ENCODE results near the gene GLYATL1. TPM values are rescaled to one million over a fixed set of nuclear protein-coding genes. Genes with fewer than 3 reads are reported as not detected.

Gene GLYATL1, protein sequence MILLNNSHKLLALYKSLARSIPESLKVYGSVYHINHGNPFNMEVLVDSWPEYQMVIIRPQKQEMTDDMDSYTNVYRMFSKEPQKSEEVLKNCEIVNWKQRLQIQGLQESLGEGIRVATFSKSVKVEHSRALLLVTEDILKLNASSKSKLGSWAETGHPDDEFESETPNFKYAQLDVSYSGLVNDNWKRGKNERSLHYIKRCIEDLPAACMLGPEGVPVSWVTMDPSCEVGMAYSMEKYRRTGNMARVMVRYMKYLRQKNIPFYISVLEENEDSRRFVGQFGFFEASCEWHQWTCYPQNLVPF
- not detected in 2 replicates for total RNA-seq

- Mint-ChIP-seq H3K36me3 (ENCODE audit: low read depth) (no peaks in the 10 kb centered on the region), H3K4me3 (ENCODE audit: low read depth) (no peak within 1 kb of the TSS), H3K27ac (no peak within 1 kb of the TSS), H3K4me1 (ENCODE audit: low read depth) (no peaks in the 10 kb centered on the region), H3K27me3 (ENCODE audit: low read depth) (no peaks in the 10 kb centered on the region), H3K9me3 (no peaks in the 10 kb centered on the region)
- no peak for DNase-seq (ENCODE audit: low spot score)
- intact Hi-C loops (cut with micrococcal nuclease), result no loop called here
Measured at GRCh38 chr11:58939277-58939676, at the start of gene GLYATL1. GLYATL1 (plus strand) TSS chr11:58939488; CDS start chr11:58947088, 7,600 bp downstream.

GRCh38 chr11:58893899-58894298, 45.4 kb upstream of the GLYATL1 start:
- no peak for DNase-seq (ENCODE audit: low spot score)
- intact Hi-C loops (cut with micrococcal nuclease), result no loop called here
- Mint-ChIP-seq H3K27me3 (ENCODE audit: low read depth) (no peaks in the 10 kb centered on the region), H3K36me3 (ENCODE audit: low read depth) (no peaks in the 10 kb centered on the region), H3K9me3 (no peaks in the 10 kb centered on the region), H3K4me3 (ENCODE audit: low read depth) (no peak overlapping the region), H3K4me1 (ENCODE audit: low read depth) (no peaks in the 10 kb centered on the region), H3K27ac (no peak overlapping the region)

DNA sequence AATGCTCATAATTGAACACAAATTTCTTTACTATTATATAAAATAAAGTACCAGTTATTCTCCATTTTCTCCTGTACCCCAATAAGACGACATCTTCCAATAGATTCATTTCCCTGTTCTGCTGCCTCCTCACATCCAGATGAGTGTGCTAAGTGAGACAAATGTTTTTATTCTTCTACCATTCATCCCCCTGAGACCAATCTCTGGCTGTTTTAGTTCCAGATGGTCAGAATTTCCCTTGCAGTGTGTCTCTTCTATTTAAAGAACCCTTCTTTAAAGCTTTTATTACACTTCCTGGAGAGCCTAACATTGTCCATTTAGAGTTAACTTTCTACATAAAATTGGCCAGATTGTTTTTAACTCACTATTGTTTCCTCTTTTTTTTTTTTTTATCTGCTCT, 41.2 kb upstream of the GLYATL1 start:
- H3K27ac Mint-ChIP-seq, result no peak overlapping the region
- no peaks in the 10 kb centered on the region for H3K36me3 Mint-ChIP-seq (ENCODE audit: low read depth)
- intact Hi-C loops (cut with micrococcal nuclease), result no loop called here
- no peaks in the 10 kb centered on the region for H3K9me3 Mint-ChIP-seq
- no peaks in the 10 kb centered on the region for H3K4me1 Mint-ChIP-seq (ENCODE audit: low read depth)
- DNase-seq (ENCODE audit: low spot score), result no peak
- H3K27me3 Mint-ChIP-seq (ENCODE audit: low read depth), result peaks cover 8% of the 10 kb centered on the region
- H3K4me3 Mint-ChIP-seq (ENCODE audit: low read depth), result no peak overlapping the region

DNA sequence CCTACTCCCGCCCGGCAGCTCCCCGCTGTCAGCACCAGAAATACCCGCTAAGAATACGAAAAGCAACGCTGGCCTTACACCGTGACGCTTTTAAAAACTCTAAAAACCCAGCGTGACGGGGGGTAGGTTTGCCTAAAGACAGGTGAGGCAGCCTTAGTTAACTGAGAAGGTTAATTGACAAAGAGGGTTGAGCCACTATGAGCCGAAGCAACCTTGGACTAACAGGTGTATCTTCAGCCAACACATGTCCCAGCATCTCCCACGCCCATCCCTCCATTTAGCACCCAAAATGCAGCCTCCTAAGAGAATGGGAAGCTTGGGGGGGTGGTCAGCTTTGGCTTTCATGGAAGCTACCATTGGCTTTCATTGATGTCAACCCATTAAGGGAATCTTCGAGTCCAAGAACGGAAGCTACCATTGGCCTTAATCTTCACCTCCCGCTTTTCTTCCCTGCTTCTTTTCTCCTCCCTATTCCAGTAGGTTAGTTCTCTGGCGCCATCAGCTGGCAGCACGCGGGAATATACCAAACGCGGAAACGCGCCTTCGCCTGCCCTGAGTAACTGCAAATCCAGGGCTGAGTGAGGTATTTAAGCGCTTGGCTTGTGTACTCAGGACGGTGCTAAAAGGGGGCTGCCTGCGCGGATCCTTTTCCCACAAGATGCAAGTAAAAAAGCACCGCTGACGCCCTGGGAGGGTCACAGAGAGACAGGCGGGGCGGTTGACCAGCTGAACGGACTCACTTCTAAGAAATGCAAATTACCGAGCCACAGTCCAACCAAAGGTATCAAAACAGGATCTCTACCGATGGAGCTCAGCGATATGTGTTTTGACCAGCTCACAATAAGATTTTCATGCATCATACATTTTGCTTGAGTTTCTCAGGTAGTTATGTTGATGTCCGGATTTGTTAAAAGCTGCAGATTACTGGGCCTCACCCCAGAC, 38.5 kb upstream of the GLYATL1 start:
- H3K9me3 Mint-ChIP-seq, result no peaks in the 10 kb centered on the region
- intact Hi-C loops (cut with micrococcal nuclease), result no loop called here
- no peak overlapping the region for H3K27ac Mint-ChIP-seq
- no peaks in the 10 kb centered on the region for H3K36me3 Mint-ChIP-seq (ENCODE audit: low read depth)
- DNase-seq (ENCODE audit: low spot score), result peak; percentile 20
- no peaks in the 10 kb centered on the region for H3K4me1 Mint-ChIP-seq (ENCODE audit: low read depth)
- H3K27me3 Mint-ChIP-seq (ENCODE audit: low read depth), result peaks cover 25% of the 10 kb centered on the region
- no peak overlapping the region for H3K4me3 Mint-ChIP-seq (ENCODE audit: low read depth)

GRCh38 chr11:58902881-58903280, 36.4 kb upstream of the GLYATL1 start:
- Mint-ChIP-seq H3K4me3 (ENCODE audit: low read depth) (no peak overlapping the region), H3K27me3 (ENCODE audit: low read depth) (peaks cover 44% of the 10 kb centered on the region), H3K9me3 (no peaks in the 10 kb centered on the region), H3K27ac (no peak overlapping the region), H3K4me1 (ENCODE audit: low read depth) (no peaks in the 10 kb centered on the region), H3K36me3 (ENCODE audit: low read depth) (no peaks in the 10 kb centered on the region)
- intact Hi-C loops (cut with micrococcal nuclease), result no loop called here
- DNase-seq (ENCODE audit: low spot score), result no peak

DNA sequence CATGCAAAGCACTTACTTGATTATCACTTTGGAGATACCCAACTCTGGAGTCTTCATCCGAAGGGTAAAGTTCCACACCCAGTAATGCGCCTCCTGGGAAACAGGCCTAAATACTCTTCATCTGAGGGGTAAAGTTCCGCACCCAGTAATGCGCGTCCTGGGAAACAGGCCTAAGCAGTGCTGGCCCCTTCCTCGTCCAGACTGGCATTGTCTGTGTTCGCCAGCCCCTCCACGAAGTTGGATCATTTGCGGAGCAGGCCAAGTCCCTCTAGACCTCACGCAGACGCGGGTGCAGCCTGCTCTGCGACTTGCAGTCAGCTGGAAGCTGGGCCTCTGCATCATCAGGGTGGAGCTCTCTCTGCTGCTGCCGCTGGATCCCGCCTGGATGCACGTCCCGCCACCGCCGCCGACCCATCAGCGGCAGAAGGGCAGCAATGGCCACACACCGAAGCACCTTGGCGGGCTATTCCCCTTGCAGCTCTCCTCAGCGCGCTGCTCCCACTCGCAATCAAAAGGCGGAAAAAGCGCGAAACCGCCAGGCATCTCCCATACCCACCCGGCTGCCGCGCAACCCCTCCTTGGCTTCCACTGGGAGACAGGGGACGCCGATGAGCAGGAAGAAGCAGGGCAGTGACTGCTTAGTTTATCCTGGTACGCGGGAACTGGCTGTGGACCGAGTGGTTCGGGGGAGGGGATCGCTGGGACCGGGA, 34.1 kb upstream of the GLYATL1 start:
- intact Hi-C loops (cut with micrococcal nuclease), result no loop called here
- H3K9me3 Mint-ChIP-seq, result no peaks in the 10 kb centered on the region
- DNase-seq (ENCODE audit: low spot score), result no peak
- no peak overlapping the region for H3K27ac Mint-ChIP-seq
- H3K36me3 Mint-ChIP-seq (ENCODE audit: low read depth), result no peaks in the 10 kb centered on the region
- H3K4me1 Mint-ChIP-seq (ENCODE audit: low read depth), result no peaks in the 10 kb centered on the region
- no peak overlapping the region for H3K4me3 Mint-ChIP-seq (ENCODE audit: low read depth)
- peaks cover 49% of the 10 kb centered on the region for H3K27me3 Mint-ChIP-seq (ENCODE audit: low read depth)

DNA sequence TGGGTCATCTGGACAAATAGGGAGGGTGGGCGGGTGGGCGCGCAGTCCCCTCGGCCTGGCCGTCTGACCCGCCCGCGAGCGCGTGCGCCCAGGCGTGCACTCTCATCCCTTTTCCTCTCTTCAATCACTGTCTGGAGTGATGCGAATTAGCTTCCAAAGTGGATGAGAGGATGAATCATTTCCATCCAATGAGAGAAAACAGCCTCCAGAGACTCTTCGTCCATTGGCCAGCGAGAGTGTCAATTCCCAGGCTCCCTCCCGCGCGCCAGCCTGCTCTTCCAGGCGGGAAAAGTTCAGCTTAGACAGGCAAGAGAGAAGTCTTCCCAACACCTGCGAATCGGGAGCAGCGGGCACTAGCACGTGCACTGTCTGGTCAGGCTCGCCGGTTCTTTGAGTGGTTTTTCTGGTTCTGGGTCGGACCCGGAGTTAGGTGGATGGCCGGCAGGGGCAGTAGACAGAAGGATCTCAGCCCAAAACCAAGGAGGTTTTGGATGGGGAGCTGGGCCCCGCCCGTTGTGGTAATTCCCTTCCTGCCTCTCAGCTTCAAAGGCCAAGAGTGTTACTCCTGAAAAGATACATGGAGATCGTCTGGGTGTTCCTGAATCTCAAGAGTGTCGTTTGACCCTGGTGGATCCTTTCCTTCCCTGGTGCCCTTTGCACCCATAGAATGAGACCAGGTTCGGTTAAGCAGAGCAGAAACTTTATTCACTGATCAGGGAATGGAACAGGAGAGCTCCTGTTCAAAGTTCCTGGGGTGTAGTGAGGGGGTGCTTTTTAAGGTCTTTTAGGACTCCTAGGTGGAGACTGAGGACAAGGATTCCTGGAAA, 33.4 kb upstream of the GLYATL1 start:
- peaks cover 47% of the 10 kb centered on the region for H3K27me3 Mint-ChIP-seq (ENCODE audit: low read depth)
- no peaks in the 10 kb centered on the region for H3K4me1 Mint-ChIP-seq (ENCODE audit: low read depth)
- no peak for DNase-seq (ENCODE audit: low spot score)
- H3K36me3 Mint-ChIP-seq (ENCODE audit: low read depth), result no peaks in the 10 kb centered on the region
- no peaks in the 10 kb centered on the region for H3K9me3 Mint-ChIP-seq
- intact Hi-C loops (cut with micrococcal nuclease), result no loop called here
- H3K27ac Mint-ChIP-seq, result no peak overlapping the region
- no peak overlapping the region for H3K4me3 Mint-ChIP-seq (ENCODE audit: low read depth)

- intact Hi-C loops (cut with micrococcal nuclease), result no loop called here
- Mint-ChIP-seq H3K4me1 (ENCODE audit: low read depth) (no peaks in the 10 kb centered on the region), H3K4me3 (ENCODE audit: low read depth) (no peak overlapping the region), H3K27me3 (ENCODE audit: low read depth) (peaks cover 45% of the 10 kb centered on the region), H3K9me3 (no peaks in the 10 kb centered on the region), H3K36me3 (ENCODE audit: low read depth) (no peaks in the 10 kb centered on the region), H3K27ac (no peak overlapping the region)
- no peak for DNase-seq (ENCODE audit: low spot score)
Measured at GRCh38 chr11:58907780-58908179, 31.5 kb upstream of the GLYATL1 start.

DNA sequence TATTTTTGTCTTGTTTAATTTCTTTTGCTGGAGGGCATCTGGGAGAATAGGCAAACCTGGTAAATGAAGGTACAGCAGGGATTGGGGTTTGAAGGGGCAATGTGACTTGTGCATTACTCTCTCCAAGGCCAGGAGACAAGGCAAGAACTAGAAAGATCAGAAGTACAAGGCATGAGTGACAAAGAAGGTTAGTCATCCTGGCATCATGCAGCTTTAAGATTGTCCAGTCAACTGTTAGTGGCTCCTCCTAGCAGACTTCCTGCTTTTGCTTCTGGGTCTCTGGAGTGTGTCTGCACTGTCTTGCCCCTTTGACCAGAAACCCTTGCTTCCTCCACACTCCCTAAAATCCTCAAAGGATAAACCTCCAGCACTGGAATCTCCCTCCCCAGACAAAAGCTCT, 27.2 kb upstream of the GLYATL1 start:
- Mint-ChIP-seq H3K27me3 (ENCODE audit: low read depth) (peaks cover 19% of the 10 kb centered on the region), H3K36me3 (ENCODE audit: low read depth) (no peaks in the 10 kb centered on the region), H3K4me3 (ENCODE audit: low read depth) (no peak overlapping the region), H3K9me3 (peaks cover 5% of the 10 kb centered on the region), H3K27ac (no peak overlapping the region), H3K4me1 (ENCODE audit: low read depth) (no peaks in the 10 kb centered on the region)
- intact Hi-C loops (cut with micrococcal nuclease), result no loop called here
- no peak for DNase-seq (ENCODE audit: low spot score)

- H3K4me1 Mint-ChIP-seq (ENCODE audit: low read depth), result no peaks in the 10 kb centered on the region
- intact Hi-C loops (cut with micrococcal nuclease), result no loop called here
- no peak overlapping the region for H3K4me3 Mint-ChIP-seq (ENCODE audit: low read depth)
- H3K27me3 Mint-ChIP-seq (ENCODE audit: low read depth), result peaks cover 9% of the 10 kb centered on the region
- H3K9me3 Mint-ChIP-seq, result peaks cover 12% of the 10 kb centered on the region
- no peak for DNase-seq (ENCODE audit: low spot score)
- no peaks in the 10 kb centered on the region for H3K36me3 Mint-ChIP-seq (ENCODE audit: low read depth)
- H3K27ac Mint-ChIP-seq, result no peak overlapping the region
Measured at GRCh38 chr11:58913685-58914084, 25.6 kb upstream of the GLYATL1 start.

- no peaks in the 10 kb centered on the region for H3K36me3 Mint-ChIP-seq (ENCODE audit: low read depth)
- peaks cover 12% of the 10 kb centered on the region for H3K9me3 Mint-ChIP-seq
- no peaks in the 10 kb centered on the region for H3K4me1 Mint-ChIP-seq (ENCODE audit: low read depth)
- H3K27ac Mint-ChIP-seq, result no peak overlapping the region
- H3K27me3 Mint-ChIP-seq (ENCODE audit: low read depth), result peaks cover 4% of the 10 kb centered on the region
- no peak overlapping the region for H3K4me3 Mint-ChIP-seq (ENCODE audit: low read depth)
- DNase-seq (ENCODE audit: low spot score), result no peak
- intact Hi-C loops (cut with micrococcal nuclease), result no loop called here
Measured at GRCh38 chr11:58914821-58915543, 24.3 kb upstream of the GLYATL1 start.

DNA sequence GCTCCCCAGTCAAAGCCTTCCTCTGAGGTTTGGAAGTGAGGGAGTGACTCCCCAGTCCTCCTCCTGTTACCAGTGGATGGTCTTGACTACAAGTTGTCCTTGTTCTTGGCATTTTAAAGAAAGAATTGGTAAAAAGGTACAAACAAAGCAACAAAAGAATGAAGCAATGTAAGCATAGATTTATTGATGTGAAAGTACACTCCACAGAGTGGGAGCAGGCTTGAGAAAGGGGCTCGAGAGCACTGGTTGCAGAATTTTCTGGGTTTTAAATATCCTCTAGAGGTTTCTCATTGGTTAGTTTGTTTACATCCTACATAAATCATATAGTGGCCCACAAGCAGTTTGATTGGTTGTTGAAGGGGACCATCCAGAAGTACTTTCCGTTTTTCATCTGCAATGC, 22.7 kb upstream of the GLYATL1 start:
- intact Hi-C loops (cut with micrococcal nuclease), result no loop called here
- Mint-ChIP-seq H3K4me3 (ENCODE audit: low read depth) (no peak overlapping the region), H3K27me3 (ENCODE audit: low read depth) (peaks cover 4% of the 10 kb centered on the region), H3K27ac (no peak overlapping the region), H3K4me1 (ENCODE audit: low read depth) (no peaks in the 10 kb centered on the region), H3K36me3 (ENCODE audit: low read depth) (no peaks in the 10 kb centered on the region), H3K9me3 (peaks cover 12% of the 10 kb centered on the region)
- DNase-seq (ENCODE audit: low spot score), result no peak

Measured in activated T-helper 2 cell treated with anti-CD3 and anti-CD28 coated beads, Interferon-gamma antibody, Interleukin-2, Interleukin-4, amounts not matched to agents 10 μg/mL and 5 μg/mL and 100 μg/mL, durations not matched to agents 14 hours and 24 hours and 36 hours (primary cell).